Epithelial cell of proximal tubule (primary cell): ENCODE data around the gene PTPRD. TPM values are rescaled to one million over a fixed set of nuclear protein-coding genes. Genes with fewer than 3 reads are reported as not detected.

Source experiments
- DNase-seq: peaks from one replicate; pipeline ENCODE4 v3.0.0-alpha.2; 2011; ENCODE audit warnings: low read depth
- H3K4me3 ChIP-seq: 2 replicates; pipeline ENCODE4 v1.5.1; 2011; ENCODE audit warnings: low read depth, mild to moderate bottlenecking, low read length
- CTCF ChIP-seq: conservative IDR thresholded peaks from 2 replicates; pipeline ENCODE4 v1.5.1; 2012; ENCODE audit warnings: low read depth, mild to moderate bottlenecking, low read length
- total RNA-seq: library from RNA; depleted of rRNA; stranded (reverse); fragments of >200 nt; gene quantifications from 2 replicates; pipeline ENCODE4 v1.2.3, GENCODE V29; 2015

Gene PTPRD
- total RNA-seq, 1 donor from 2014 or later: 3.2 TPM

GRCh38 chr9:8963885-8964284 lies 1648.9 kb downstream of the PTPRD start:
- DNase-seq: no peak
- H3K4me3 ChIP-seq: no peak overlapping the region
- TF ChIP-seq CTCF: no peak

- no peak overlapping the region for H3K4me3 ChIP-seq
- DNase-seq: no peak
- no peak for TF ChIP-seq CTCF
These were observed 1650.7 kb downstream of the PTPRD start for GRCh38 chr9:8962084-8962483.

GRCh38 chr9:8961186-8961851 lies 1651.5 kb downstream of the PTPRD start:
- no peak overlapping the region for H3K4me3 ChIP-seq
- no peak for TF ChIP-seq CTCF
- peak; percentile 12 for DNase-seq

- no peak for TF ChIP-seq CTCF
- DNase-seq: no peak
- no peak overlapping the region for H3K4me3 ChIP-seq
These were observed 1652.5 kb downstream of the PTPRD start for GRCh38 chr9:8960254-8960653.

- DNase-seq: peak; percentile 3
- no peak for TF ChIP-seq CTCF
- no peak overlapping the region for H3K4me3 ChIP-seq
These were observed 1654.4 kb downstream of the PTPRD start for GRCh38 chr9:8958358-8958757.

- no peak for DNase-seq
- no peak overlapping the region for H3K4me3 ChIP-seq
- TF ChIP-seq CTCF: no peak
These were observed 1657.5 kb downstream of the PTPRD start for GRCh38 chr9:8955315-8955714.

GRCh38 chr9:8946461-8946860 lies 1666.3 kb downstream of the PTPRD start:
- TF ChIP-seq CTCF: no peak
- H3K4me3 ChIP-seq: no peak overlapping the region
- DNase-seq: no peak
